Fibroblast of mammary gland (primary cell): ENCODE results near the gene SLC39A11.

ENCODE experiments used
- DNase-seq: peaks from one replicate; pipeline ENCODE4 v3.0.0-alpha.2; 2010; ENCODE audit warnings: low read depth
- H3K4me3 ChIP-seq: 2 replicates; pipeline ENCODE4 v1.5.1; 2011; ENCODE audit warnings: low read depth, mild to moderate bottlenecking, low read length, moderate library complexity; ENCODE audit not compliant: control insufficient read depth
- CTCF ChIP-seq: conservative IDR thresholded peaks from 2 replicates; pipeline ENCODE4 v1.5.1; 2011; ENCODE audit warnings: low read depth, low read length, inconsistent platforms; ENCODE audit not compliant: control insufficient read depth, insufficient read depth

SLC39A11 gene

GRCh38 chr17:73091770-73092522, 542 bp downstream of the SLC39A11 start:
- peak overlapping the region; percentile 79 for H3K4me3 ChIP-seq
- no peak for DNase-seq
- no peak for TF ChIP-seq CTCF

- peak overlapping the region; percentile 79 for H3K4me3 ChIP-seq
- TF ChIP-seq CTCF = no peak
- no peak for DNase-seq
Observed at GRCh38 chr17:73091410-73091769, 1.1 kb downstream of the SLC39A11 start.

GRCh38 chr17:73090396-73091202, 1.9 kb downstream of the SLC39A11 start:
- no peak for DNase-seq
- H3K4me3 ChIP-seq = no peak overlapping the region
- no peak for TF ChIP-seq CTCF

- TF ChIP-seq CTCF = no peak
- no peak overlapping the region for H3K4me3 ChIP-seq
- no peak for DNase-seq
Observed at GRCh38 chr17:73089322-73090317, 2.9 kb downstream of the SLC39A11 start.

- DNase-seq = no peak
- TF ChIP-seq CTCF = no peak
- no peak overlapping the region for H3K4me3 ChIP-seq
Observed at GRCh38 chr17:73088561-73088960, 3.9 kb downstream of the SLC39A11 start.

GRCh38 chr17:73083432-73083831, 9.1 kb downstream of the SLC39A11 start:
- DNase-seq = no peak
- H3K4me3 ChIP-seq = no peak overlapping the region
- no peak for TF ChIP-seq CTCF
